Measurements from ENCODE around the gene SCARB1.

DNA sequence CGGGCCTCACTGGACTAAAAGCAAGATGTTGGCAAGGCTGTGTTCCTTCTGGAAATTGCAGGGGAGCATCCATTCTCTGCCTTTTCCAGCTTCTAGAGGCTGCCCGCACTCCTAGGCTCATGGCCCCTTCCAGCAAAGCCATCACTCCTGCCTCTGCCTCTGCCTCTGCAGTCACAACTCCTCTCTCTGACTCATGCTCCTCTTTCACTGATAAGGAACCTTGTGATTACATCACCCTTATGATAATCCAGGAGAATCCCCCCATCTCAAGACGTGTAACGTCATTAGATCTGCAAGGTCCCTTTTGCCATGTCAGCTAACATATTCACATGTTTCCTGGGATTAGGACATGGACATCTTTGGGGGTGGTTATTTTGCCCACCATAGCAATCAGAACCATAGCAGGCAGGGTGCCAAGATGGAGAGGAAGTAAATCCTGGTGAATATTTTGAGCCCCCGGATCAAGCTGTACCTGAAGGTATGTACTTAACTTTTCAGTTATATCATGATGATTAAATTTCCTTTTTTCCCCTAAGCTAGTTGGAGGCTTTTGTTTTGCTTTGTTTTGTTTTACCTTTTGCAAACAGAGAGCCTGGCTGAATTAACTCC, 123.6 kb downstream of the SCARB1 start:
- TF ChIP-seq CREB1 (IDR thresholded peaks at IDR 0.05; ENCODE audit: low read depth) (no peak), FOXM1 (IDR thresholded peaks at IDR 0.05; ENCODE audit: borderline replicate concordance, low read depth) (no peak), EP300 (IDR thresholded peaks at IDR 0.05; ENCODE audit: borderline replicate concordance) (no peak), YY1 (IDR thresholded peaks at IDR 0.05; ENCODE audit: low read depth) (no peak), ZBTB7A (IDR thresholded peaks at IDR 0.05; ENCODE audit: low read depth) (no peak)
- TF ChIP-seq, protein P1, sequence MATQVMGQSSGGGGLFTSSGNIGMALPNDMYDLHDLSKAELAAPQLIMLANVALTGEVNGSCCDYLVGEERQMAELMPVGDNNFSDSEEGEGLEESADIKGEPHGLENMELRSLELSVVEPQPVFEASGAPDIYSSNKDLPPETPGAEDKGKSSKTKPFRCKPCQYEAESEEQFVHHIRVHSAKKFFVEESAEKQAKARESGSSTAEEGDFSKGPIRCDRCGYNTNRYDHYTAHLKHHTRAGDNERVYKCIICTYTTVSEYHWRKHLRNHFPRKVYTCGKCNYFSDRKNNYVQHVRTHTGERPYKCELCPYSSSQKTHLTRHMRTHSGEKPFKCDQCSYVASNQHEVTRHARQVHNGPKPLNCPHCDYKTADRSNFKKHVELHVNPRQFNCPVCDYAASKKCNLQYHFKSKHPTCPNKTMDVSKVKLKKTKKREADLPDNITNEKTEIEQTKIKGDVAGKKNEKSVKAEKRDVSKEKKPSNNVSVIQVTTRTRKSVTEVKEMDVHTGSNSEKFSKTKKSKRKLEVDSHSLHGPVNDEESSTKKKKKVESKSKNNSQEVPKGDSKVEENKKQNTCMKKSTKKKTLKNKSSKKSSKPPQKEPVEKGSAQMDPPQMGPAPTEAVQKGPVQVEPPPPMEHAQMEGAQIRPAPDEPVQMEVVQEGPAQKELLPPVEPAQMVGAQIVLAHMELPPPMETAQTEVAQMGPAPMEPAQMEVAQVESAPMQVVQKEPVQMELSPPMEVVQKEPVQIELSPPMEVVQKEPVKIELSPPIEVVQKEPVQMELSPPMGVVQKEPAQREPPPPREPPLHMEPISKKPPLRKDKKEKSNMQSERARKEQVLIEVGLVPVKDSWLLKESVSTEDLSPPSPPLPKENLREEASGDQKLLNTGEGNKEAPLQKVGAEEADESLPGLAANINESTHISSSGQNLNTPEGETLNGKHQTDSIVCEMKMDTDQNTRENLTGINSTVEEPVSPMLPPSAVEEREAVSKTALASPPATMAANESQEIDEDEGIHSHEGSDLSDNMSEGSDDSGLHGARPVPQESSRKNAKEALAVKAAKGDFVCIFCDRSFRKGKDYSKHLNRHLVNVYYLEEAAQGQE (IDR thresholded peaks at IDR 0.05; ENCODE audit: low read depth), result no peak

All from Ishikawa (cell line).